ENCODE data around the gene G6PC1.
"Not testable (repeated sequence)": the region's sequence is repeated elsewhere in the genome, so short reads cannot be mapped to it uniquely, and the experiment has no call there.

Gene G6PC1

DNA sequence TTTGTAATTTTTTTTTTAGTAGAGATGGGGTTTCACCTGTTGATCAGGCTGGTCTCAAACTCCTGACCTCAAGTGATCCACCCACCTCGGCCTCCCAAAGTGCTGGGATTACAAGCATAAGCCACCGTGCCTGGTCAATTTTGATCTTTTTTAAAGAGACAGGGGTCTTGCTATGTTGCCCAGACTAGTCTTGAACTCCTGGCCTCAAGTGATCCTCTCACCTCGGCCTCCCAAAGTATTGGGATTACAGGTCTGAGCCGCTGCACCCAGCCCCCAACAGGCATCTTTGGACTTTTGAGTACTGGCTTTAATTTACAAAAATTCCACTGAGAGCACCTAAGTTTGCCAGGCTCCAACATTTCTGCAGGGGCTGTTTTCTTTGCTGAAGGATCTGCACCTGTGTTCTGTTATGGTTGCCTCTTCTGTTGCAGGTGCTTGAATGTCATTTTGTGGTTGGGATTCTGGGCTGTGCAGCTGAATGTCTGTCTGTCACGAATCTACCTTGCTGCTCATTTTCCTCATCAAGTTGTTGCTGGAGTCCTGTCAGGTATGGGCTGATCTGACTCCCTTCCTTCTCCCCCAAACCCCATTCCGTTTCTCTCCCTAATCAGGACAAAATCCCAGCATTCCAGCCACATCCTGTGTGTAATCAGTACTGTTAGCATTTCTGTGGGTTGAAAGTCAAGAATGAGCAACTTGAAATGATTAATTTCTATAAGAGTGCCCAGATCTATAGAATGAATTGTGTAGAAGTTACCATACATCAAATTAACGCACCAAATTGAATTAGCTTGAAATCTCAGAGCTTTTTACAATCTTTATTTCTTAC, 8.5 kb downstream of the G6PC1 start:
- Histone ChIP-seq H3K27me3 (ENCODE audit: insufficient read depth, insufficient read length) (no peaks in the 10 kb centered on the region), H3K36me3 (ENCODE audit: insufficient read depth, insufficient read length, low read length) (no peaks in the 10 kb centered on the region), H3K9me3 (ENCODE audit: insufficient read depth, low read length) (no peaks in the 10 kb centered on the region), H3K4me3 (ENCODE audit: insufficient read length, low read depth) (no peak overlapping the region), H3K4me1 (ENCODE audit: insufficient read depth, insufficient read length) (no peaks in the 10 kb centered on the region), H3K9ac (ENCODE audit: insufficient read length, low read depth) (no peak overlapping the region)
- no peak for DNase-seq (ENCODE audit: low read depth, low spot score)
- TF ChIP-seq SUZ12 (IDR thresholded peaks at IDR 0.05; ENCODE audit: extremely low read depth, insufficient read depth, insufficient read length): no peak
- TF ChIP-seq YY1 (IDR thresholded peaks at IDR 0.05; ENCODE audit: insufficient read depth, insufficient read length): no peak
- TF ChIP-seq ZNF274 (IDR thresholded peaks at IDR 0.05; ENCODE audit: low read depth, low read length): no peak

DNA sequence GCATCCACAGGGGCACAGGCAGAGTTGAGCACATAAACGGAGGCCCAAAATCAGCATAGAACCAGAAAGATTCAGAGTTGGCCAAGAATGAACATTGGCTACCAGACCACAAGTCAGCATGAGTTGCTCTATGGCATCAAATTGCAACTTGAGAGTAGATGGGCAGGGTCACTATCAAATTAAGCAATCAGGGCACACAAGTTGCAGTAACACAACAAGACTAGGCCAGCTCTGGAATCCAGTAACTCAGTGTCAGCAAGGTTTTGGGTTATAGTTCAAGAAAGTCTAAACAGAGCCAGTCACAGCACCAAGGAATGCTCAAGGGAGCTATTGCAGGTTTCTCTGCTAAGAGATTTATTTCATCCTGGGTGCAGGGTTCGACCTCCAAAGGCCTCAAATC, 12.9 kb downstream of the G6PC1 start:
- TF ChIP-seq YY1 (IDR thresholded peaks at IDR 0.05; ENCODE audit: insufficient read depth, insufficient read length) (no peak), SUZ12 (IDR thresholded peaks at IDR 0.05; ENCODE audit: extremely low read depth, insufficient read depth, insufficient read length) (no peak), ZNF274 (IDR thresholded peaks at IDR 0.05; ENCODE audit: low read depth, low read length) (no peak)
- no peaks in the 10 kb centered on the region for H3K27me3 ChIP-seq (ENCODE audit: insufficient read depth, insufficient read length)
- no peak overlapping the region for H3K9ac ChIP-seq (ENCODE audit: insufficient read length, low read depth)
- H3K4me3 ChIP-seq (ENCODE audit: insufficient read length, low read depth): no peak overlapping the region
- no peaks in the 10 kb centered on the region for H3K4me1 ChIP-seq (ENCODE audit: insufficient read depth, insufficient read length)
- no peaks in the 10 kb centered on the region for H3K9me3 ChIP-seq (ENCODE audit: insufficient read depth, low read length)
- no peak for DNase-seq (ENCODE audit: low read depth, low spot score)
- no peaks in the 10 kb centered on the region for H3K36me3 ChIP-seq (ENCODE audit: insufficient read depth, insufficient read length, low read length)

DNA sequence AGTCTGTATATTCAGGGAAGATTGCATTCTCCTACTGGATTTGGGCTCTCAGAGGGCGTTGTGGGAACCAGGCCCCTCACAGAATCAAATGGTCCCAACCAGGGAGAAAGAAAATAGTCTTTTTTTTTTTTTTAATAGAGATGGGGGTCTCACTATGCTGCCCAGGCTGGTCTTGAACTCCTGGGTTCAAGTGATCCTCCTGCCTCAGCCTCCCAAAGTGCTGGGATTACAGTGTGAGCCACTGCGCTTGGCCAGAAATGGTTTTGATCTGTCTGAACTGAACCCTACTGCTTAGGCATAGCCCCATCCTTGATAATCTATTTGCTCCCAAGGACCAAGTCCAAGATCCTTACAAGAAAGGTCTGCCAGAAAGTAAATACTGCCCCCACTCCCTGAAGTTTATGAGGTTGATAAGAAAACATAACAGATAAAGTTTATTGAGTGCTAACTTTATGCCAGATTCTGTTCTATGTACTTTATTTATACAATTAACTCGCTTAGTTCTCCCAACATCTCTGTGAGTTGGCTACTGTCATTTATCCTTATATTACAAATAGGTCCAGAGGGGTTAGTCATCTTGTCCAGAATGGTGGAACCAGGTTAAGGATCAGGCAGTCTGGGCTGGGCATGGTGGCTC, 13.5 kb downstream of the G6PC1 start:
- H3K9ac ChIP-seq (ENCODE audit: insufficient read length, low read depth): no peak overlapping the region
- no peaks in the 10 kb centered on the region for H3K27me3 ChIP-seq (ENCODE audit: insufficient read depth, insufficient read length)
- H3K9me3 ChIP-seq (ENCODE audit: insufficient read depth, low read length): no peaks in the 10 kb centered on the region
- H3K36me3 ChIP-seq (ENCODE audit: insufficient read depth, insufficient read length, low read length): no peaks in the 10 kb centered on the region
- DNase-seq (ENCODE audit: low read depth, low spot score): no peak
- no peak for TF ChIP-seq YY1 (IDR thresholded peaks at IDR 0.05; ENCODE audit: insufficient read depth, insufficient read length)
- no peak for TF ChIP-seq ZNF274 (IDR thresholded peaks at IDR 0.05; ENCODE audit: low read depth, low read length)
- no peak for TF ChIP-seq SUZ12 (IDR thresholded peaks at IDR 0.05; ENCODE audit: extremely low read depth, insufficient read depth, insufficient read length)
- H3K4me3 ChIP-seq (ENCODE audit: insufficient read length, low read depth): no peak overlapping the region
- H3K4me1 ChIP-seq (ENCODE audit: insufficient read depth, insufficient read length): no peaks in the 10 kb centered on the region

DNA sequence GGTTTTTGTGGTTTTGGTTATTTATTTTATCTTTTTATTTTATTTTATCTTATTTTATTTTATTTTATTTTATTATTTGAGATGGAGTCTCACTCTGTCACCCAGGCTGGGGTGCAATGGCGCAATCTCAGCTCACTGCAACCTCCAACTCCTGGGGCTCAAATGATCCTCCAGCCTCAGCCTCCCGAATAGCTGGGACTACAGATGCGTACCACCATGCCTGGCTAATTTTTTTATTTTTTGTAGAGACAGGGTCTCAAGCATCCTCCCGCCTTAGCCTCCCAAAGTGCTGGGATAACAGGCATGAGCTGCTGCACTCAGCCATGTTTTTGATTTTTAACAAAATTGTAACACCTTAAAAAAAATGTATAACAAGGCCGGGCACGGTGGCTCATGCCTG, 14.7 kb downstream of the G6PC1 start:
- not testable (repeated sequence) for H3K4me1 ChIP-seq (ENCODE audit: insufficient read depth, insufficient read length); H3K9ac ChIP-seq (ENCODE audit: insufficient read length, low read depth); H3K27me3 ChIP-seq (ENCODE audit: insufficient read depth, insufficient read length)

DNA sequence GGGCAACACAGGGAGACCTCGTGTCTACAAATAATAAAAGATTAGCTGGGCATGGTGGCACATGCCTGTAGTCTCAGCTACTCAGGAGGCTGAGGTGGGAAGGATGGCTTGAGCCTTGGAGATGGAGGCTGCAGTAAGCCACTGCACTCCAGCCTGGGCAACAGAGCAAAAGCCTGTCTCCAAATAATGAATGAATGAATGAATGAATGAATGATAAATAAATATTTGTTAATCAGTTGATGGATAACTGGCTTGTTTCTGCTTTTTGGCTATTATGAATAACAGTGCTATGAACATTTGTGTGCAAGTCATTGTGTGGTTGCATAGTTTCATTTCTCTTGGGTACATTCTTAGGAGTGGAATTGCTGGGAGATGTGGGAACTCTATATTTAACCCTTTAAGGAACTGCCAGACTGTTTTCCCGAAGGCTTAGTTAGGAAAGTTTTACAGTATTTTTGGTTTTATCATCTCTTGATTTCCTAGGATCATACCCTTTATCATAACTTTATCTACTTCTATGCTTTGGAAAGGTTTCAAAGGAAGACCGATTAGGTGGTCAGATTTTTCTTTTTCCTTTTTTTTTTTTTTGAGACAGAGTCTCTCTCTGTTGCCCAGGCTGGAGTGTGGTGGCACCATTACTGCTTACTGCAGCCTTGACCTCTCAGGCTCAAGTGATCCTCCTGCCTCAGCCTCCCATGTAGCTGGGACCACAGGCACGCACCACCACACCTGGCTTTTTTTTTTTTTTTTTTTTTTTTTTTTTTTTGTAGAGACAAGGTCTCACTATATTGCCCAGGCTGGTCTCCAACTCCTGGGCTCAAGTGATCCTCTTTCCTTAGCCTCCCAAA, 16.0 kb downstream of the G6PC1 start:
- not testable (repeated sequence) for DNase-seq (ENCODE audit: low read depth, low spot score); H3K9ac ChIP-seq (ENCODE audit: insufficient read length, low read depth); H3K36me3 ChIP-seq (ENCODE audit: insufficient read depth, insufficient read length, low read length); H3K4me3 ChIP-seq (ENCODE audit: insufficient read length, low read depth); H3K27me3 ChIP-seq (ENCODE audit: insufficient read depth, insufficient read length); H3K9me3 ChIP-seq (ENCODE audit: insufficient read depth, low read length); H3K4me1 ChIP-seq (ENCODE audit: insufficient read depth, insufficient read length)

More for the DNA sequence above, 14.7 kb downstream of the G6PC1 start:
- not testable (repeated sequence) for DNase-seq (ENCODE audit: low read depth, low spot score); H3K36me3 ChIP-seq (ENCODE audit: insufficient read depth, insufficient read length, low read length); H3K9me3 ChIP-seq (ENCODE audit: insufficient read depth, low read length); H3K4me3 ChIP-seq (ENCODE audit: insufficient read length, low read depth)

DNA sequence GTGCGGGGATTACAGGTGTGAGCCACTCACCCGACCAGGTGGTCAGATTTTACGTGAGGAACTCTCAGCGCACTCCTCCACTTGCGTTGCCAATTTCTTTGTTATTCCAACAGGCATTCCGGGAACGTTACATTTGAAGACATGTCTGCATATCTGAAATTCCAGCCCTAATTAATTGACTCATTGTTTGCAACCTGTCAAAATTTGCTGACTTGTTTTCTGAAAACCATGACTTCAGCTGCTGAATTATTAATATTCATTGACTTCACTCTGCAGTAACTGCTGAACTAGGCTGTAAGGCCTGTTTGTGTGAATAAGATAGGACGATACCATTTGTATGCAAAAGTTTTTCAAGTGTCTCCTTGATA, 16.6 kb downstream of the G6PC1 start:
- no peak overlapping the region for H3K9ac ChIP-seq (ENCODE audit: insufficient read length, low read depth)
- no peaks in the 10 kb centered on the region for H3K27me3 ChIP-seq (ENCODE audit: insufficient read depth, insufficient read length)
- no peak for TF ChIP-seq SUZ12 (IDR thresholded peaks at IDR 0.05; ENCODE audit: extremely low read depth, insufficient read depth, insufficient read length)
- no peak for TF ChIP-seq ZNF274 (IDR thresholded peaks at IDR 0.05; ENCODE audit: low read depth, low read length)
- TF ChIP-seq YY1 (IDR thresholded peaks at IDR 0.05; ENCODE audit: insufficient read depth, insufficient read length): no peak
- DNase-seq (ENCODE audit: low read depth, low spot score): no peak
- peaks cover 2% of the 10 kb centered on the region for H3K4me1 ChIP-seq (ENCODE audit: insufficient read depth, insufficient read length)
- H3K4me3 ChIP-seq (ENCODE audit: insufficient read length, low read depth): no peak overlapping the region
- H3K9me3 ChIP-seq (ENCODE audit: insufficient read depth, low read length): no peaks in the 10 kb centered on the region
- no peaks in the 10 kb centered on the region for H3K36me3 ChIP-seq (ENCODE audit: insufficient read depth, insufficient read length, low read length)

DNA sequence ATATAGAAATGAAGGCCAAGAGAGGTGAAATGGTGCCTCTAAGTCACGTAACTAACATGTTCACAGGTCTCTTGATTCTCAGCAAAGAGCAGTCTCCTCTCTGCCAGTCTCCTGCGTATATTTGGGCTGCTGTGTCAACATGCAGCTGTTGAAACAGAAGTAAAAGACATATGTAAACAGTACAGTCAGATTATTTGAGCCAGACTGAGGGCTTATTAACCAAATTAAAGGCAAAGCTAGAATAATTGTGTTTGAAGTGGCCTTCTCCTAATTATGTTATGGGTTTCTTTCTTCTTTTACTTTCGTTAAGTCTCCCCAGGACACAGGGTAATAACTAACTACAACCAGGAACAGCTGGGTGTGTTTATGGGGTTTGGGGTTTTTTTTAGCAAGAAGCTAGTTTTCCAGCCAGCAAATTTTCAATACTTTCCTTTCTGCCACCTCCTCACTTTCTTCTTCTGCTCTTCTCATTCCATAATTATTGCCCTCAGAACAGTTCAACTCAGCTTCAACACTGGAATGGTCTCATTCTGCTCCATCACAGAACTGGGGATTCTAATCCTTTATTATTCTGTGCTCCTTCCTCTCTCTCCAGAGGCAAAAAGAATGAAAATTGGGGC, 18.4 kb downstream of the G6PC1 start:
- DNase-seq (ENCODE audit: low read depth, low spot score): no peak
- Histone ChIP-seq H3K4me3 (ENCODE audit: insufficient read length, low read depth) (no peak overlapping the region), H3K36me3 (ENCODE audit: insufficient read depth, insufficient read length, low read length) (no peaks in the 10 kb centered on the region), H3K4me1 (ENCODE audit: insufficient read depth, insufficient read length) (peaks cover 2% of the 10 kb centered on the region), H3K9ac (ENCODE audit: insufficient read length, low read depth) (no peak overlapping the region), H3K9me3 (ENCODE audit: insufficient read depth, low read length) (no peaks in the 10 kb centered on the region), H3K27me3 (ENCODE audit: insufficient read depth, insufficient read length) (no peaks in the 10 kb centered on the region)
- TF ChIP-seq YY1 (IDR thresholded peaks at IDR 0.05; ENCODE audit: insufficient read depth, insufficient read length) (no peak), ZNF274 (IDR thresholded peaks at IDR 0.05; ENCODE audit: low read depth, low read length) (no peak), SUZ12 (IDR thresholded peaks at IDR 0.05; ENCODE audit: extremely low read depth, insufficient read depth, insufficient read length) (no peak)

DNA sequence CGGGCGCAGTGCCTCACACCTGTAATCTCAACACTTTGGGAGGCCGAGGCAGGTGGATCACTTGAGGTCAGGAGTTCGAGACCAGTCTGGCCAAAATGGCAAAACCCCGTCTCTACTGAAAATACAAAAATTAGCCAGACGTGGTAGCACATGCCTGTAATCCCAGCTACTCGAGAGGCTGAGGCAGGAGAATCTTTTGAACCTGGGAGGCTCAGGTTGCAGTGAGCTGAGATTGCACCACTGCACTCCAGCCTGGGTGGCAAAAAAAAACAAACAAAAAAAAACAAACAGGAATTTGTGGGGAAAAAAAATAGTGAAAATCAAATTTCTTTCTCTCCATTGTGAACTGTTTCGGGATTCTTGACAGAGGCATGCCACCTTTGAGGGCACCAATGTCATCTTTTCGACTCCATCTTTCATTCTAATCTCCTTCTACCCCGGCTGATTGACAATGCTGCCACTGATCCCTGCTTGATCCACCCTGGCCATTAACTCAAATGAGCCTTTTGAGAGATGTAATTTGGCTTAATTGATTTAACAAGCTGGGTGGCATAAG, 19.0 kb downstream of the G6PC1 start:
- not testable (repeated sequence) for H3K4me3 ChIP-seq (ENCODE audit: insufficient read length, low read depth); H3K27me3 ChIP-seq (ENCODE audit: insufficient read depth, insufficient read length); H3K9ac ChIP-seq (ENCODE audit: insufficient read length, low read depth); H3K4me1 ChIP-seq (ENCODE audit: insufficient read depth, insufficient read length); H3K9me3 ChIP-seq (ENCODE audit: insufficient read depth, low read length); H3K36me3 ChIP-seq (ENCODE audit: insufficient read depth, insufficient read length, low read length); DNase-seq (ENCODE audit: low read depth, low spot score)
